Activated gamma-delta T cell (primary cell): ENCODE results near the gene ATAD2B.

Source experiments
- DNase-seq: peaks from one replicate; lab custom pipeline; 2025; lab: John Stamatoyannopoulos, UW

ATAD2B gene

GRCh38 chr2:23837871-23838270 is 89.1 kb downstream of the ATAD2B start:
- no peak for DNase-seq

GRCh38 chr2:23836971-23837565 is 89.9 kb downstream of the ATAD2B start:
- DNase-seq = no peak

GRCh38 chr2:23836505-23836904 is 90.4 kb downstream of the ATAD2B start:
- no peak for DNase-seq

GRCh38 chr2:23835988-23836387 is 90.9 kb downstream of the ATAD2B start:
- no peak for DNase-seq

GRCh38 chr2:23835423-23835822 is 91.5 kb downstream of the ATAD2B start:
- no peak for DNase-seq

GRCh38 chr2:23828986-23829385 is 97.9 kb downstream of the ATAD2B start:
- no peak for DNase-seq

- no peak for DNase-seq
Measured at GRCh38 chr2:23828256-23828980, 98.5 kb downstream of the ATAD2B start.

- DNase-seq = no peak
Measured at GRCh38 chr2:23827287-23827686, 99.6 kb downstream of the ATAD2B start.

GRCh38 chr2:23826771-23827170 is 100.2 kb downstream of the ATAD2B start:
- DNase-seq = no peak

GRCh38 chr2:23826040-23826439 is 100.9 kb downstream of the ATAD2B start:
- DNase-seq = no peak

- DNase-seq = no peak
Measured at GRCh38 chr2:23824777-23825212, 102.1 kb downstream of the ATAD2B start.

GRCh38 chr2:23823863-23824262 is 103.1 kb downstream of the ATAD2B start:
- DNase-seq = no peak

GRCh38 chr2:23814963-23815362 is 112.0 kb downstream of the ATAD2B start:
- no peak for DNase-seq

- no peak for DNase-seq
Measured at GRCh38 chr2:23813438-23813837, 113.5 kb downstream of the ATAD2B start.

- DNase-seq = no peak
Measured at GRCh38 chr2:23809150-23809549, 117.8 kb downstream of the ATAD2B start.

- DNase-seq = no peak
Measured at GRCh38 chr2:23806665-23807249, 120.2 kb downstream of the ATAD2B start.

- no peak for DNase-seq
Measured at GRCh38 chr2:23806201-23806600, 120.7 kb downstream of the ATAD2B start.

- no peak for DNase-seq
Measured at GRCh38 chr2:23803965-23804542, 122.9 kb downstream of the ATAD2B start.

GRCh38 chr2:23803264-23803964 is 123.5 kb downstream of the ATAD2B start:
- DNase-seq = no peak

GRCh38 chr2:23801396-23801795 is 125.5 kb downstream of the ATAD2B start:
- DNase-seq = no peak

- DNase-seq = no peak
Measured at GRCh38 chr2:23794234-23794633, 132.7 kb downstream of the ATAD2B start.

- DNase-seq = no peak
Measured at GRCh38 chr2:23793476-23793875, 133.4 kb downstream of the ATAD2B start.
